Activated naive CD4-positive, alpha-beta T cell treated with anti-CD3 and anti-CD28 coated beads, Interleukin-2, amount 50 U/mL, for 24 hours (primary cell): ENCODE results near the gene PPP1R2.
"Not testable (repeated sequence)": the region's sequence is repeated elsewhere in the genome, so short reads cannot be mapped to it uniquely, and the experiment has no call there.

Experiments
- H3K27ac Mint-ChIP-seq: one replicate; pipeline ENCODE4 v1.8.0; 2021; ENCODE audit warnings: mild to moderate bottlenecking, mixed read lengths
- H3K27me3 Mint-ChIP-seq: one replicate; pipeline ENCODE4 v1.8.0; 2021; ENCODE audit warnings: mixed read lengths
- H3K36me3 Mint-ChIP-seq: one replicate; pipeline ENCODE4 v1.8.0; 2021; ENCODE audit warnings: mixed read lengths
- H3K4me1 Mint-ChIP-seq: one replicate; pipeline ENCODE4 v1.8.0; 2021; ENCODE audit warnings: mixed read lengths
- H3K4me3 Mint-ChIP-seq: one replicate; pipeline ENCODE4 v1.8.0; 2021; ENCODE audit warnings: mild to moderate bottlenecking, mixed read lengths
- H3K9me3 Mint-ChIP-seq: one replicate; pipeline ENCODE4 v1.8.0; 2021; ENCODE audit warnings: mixed read lengths

Gene PPP1R2

GRCh38 chr3:195531683-195532082 is 11.4 kb downstream of the PPP1R2 start:
- Mint-ChIP-seq H3K4me1 (peaks cover 82% of the 10 kb centered on the region), H3K9me3 (no peaks in the 10 kb centered on the region), H3K36me3 (peaks cover 13% of the 10 kb centered on the region), H3K4me3 (peak overlapping the region; percentile 1), H3K27ac (peak overlapping the region; percentile 71), H3K27me3 (no peaks in the 10 kb centered on the region)

- peaks cover 4% of the 10 kb centered on the region for H3K36me3 Mint-ChIP-seq
- H3K27me3 Mint-ChIP-seq: no peaks in the 10 kb centered on the region
- H3K4me1 Mint-ChIP-seq: peaks cover 80% of the 10 kb centered on the region
- no peak overlapping the region for H3K4me3 Mint-ChIP-seq
- H3K9me3 Mint-ChIP-seq: no peaks in the 10 kb centered on the region
- no peak overlapping the region for H3K27ac Mint-ChIP-seq
These were observed 16.6 kb downstream of the PPP1R2 start for GRCh38 chr3:195526492-195526891.

GRCh38 chr3:195524171-195524896 is 18.8 kb downstream of the PPP1R2 start:
- no peaks in the 10 kb centered on the region for H3K9me3 Mint-ChIP-seq
- H3K36me3 Mint-ChIP-seq: peaks cover 4% of the 10 kb centered on the region
- no peaks in the 10 kb centered on the region for H3K27me3 Mint-ChIP-seq
- H3K27ac Mint-ChIP-seq: peak overlapping the region; percentile 92
- H3K4me3 Mint-ChIP-seq: peak overlapping the region; percentile 57
- peaks cover 63% of the 10 kb centered on the region for H3K4me1 Mint-ChIP-seq

GRCh38 chr3:195522254-195523023 is 20.7 kb downstream of the PPP1R2 start:
- peak overlapping the region; percentile 23 for H3K4me3 Mint-ChIP-seq
- H3K4me1 Mint-ChIP-seq: peaks cover 57% of the 10 kb centered on the region
- no peaks in the 10 kb centered on the region for H3K27me3 Mint-ChIP-seq
- no peaks in the 10 kb centered on the region for H3K9me3 Mint-ChIP-seq
- H3K36me3 Mint-ChIP-seq: peaks cover 2% of the 10 kb centered on the region
- peak overlapping the region; percentile 88 for H3K27ac Mint-ChIP-seq

- no peaks in the 10 kb centered on the region for H3K9me3 Mint-ChIP-seq
- peak overlapping the region; percentile 41 for H3K27ac Mint-ChIP-seq
- H3K4me1 Mint-ChIP-seq: peaks cover 50% of the 10 kb centered on the region
- H3K27me3 Mint-ChIP-seq: no peaks in the 10 kb centered on the region
- H3K4me3 Mint-ChIP-seq: no peak overlapping the region
- peaks cover 13% of the 10 kb centered on the region for H3K36me3 Mint-ChIP-seq
These were observed 26.1 kb downstream of the PPP1R2 start for GRCh38 chr3:195517030-195517429.

GRCh38 chr3:195514610-195515235 is 28.4 kb downstream of the PPP1R2 start:
- Mint-ChIP-seq H3K27ac (peak overlapping the region; percentile 94), H3K36me3 (peaks cover 13% of the 10 kb centered on the region), H3K4me1 (peaks cover 54% of the 10 kb centered on the region), H3K4me3 (peak overlapping the region; percentile 23)
- not testable (repeated sequence) for H3K9me3 Mint-ChIP-seq, H3K27me3 Mint-ChIP-seq

GRCh38 chr3:195512798-195513345 is 30.3 kb downstream of the PPP1R2 start:
- no peak overlapping the region for H3K4me3 Mint-ChIP-seq
- H3K4me1 Mint-ChIP-seq: peaks cover 53% of the 10 kb centered on the region

GRCh38 chr3:195511136-195511535 is 32.0 kb downstream of the PPP1R2 start:
- Mint-ChIP-seq H3K9me3 (no peaks in the 10 kb centered on the region), H3K27me3 (no peaks in the 10 kb centered on the region), H3K4me3 (no peak overlapping the region), H3K27ac (peak overlapping the region; percentile 93), H3K4me1 (peaks cover 49% of the 10 kb centered on the region), H3K36me3 (peaks cover 19% of the 10 kb centered on the region)

More at GRCh38 chr3:195512798-195513345, 30.3 kb downstream of the PPP1R2 start:
- Mint-ChIP-seq H3K27me3 (no peaks in the 10 kb centered on the region), H3K27ac (peak overlapping the region; percentile 73), H3K36me3 (peaks cover 22% of the 10 kb centered on the region), H3K9me3 (no peaks in the 10 kb centered on the region)

- Mint-ChIP-seq H3K4me1 (peaks cover 24% of the 10 kb centered on the region), H3K9me3 (no peaks in the 10 kb centered on the region), H3K27ac (peak overlapping the region; percentile 82), H3K4me3 (no peak overlapping the region), H3K27me3 (no peaks in the 10 kb centered on the region), H3K36me3 (peaks cover 10% of the 10 kb centered on the region)
These were observed 34.9 kb downstream of the PPP1R2 start for GRCh38 chr3:195508185-195508584.

- H3K4me1 Mint-ChIP-seq: no peaks in the 10 kb centered on the region
- H3K4me3 Mint-ChIP-seq: no peak overlapping the region
- peaks cover 1% of the 10 kb centered on the region for H3K27me3 Mint-ChIP-seq
- H3K36me3 Mint-ChIP-seq: no peaks in the 10 kb centered on the region
- H3K27ac Mint-ChIP-seq: no peak overlapping the region
- H3K9me3 Mint-ChIP-seq: no peaks in the 10 kb centered on the region
These were observed 67.5 kb downstream of the PPP1R2 start for GRCh38 chr3:195475614-195476013.

GRCh38 chr3:195475116-195475515 is 68.0 kb downstream of the PPP1R2 start:
- not testable (repeated sequence) for H3K27me3 Mint-ChIP-seq, H3K27ac Mint-ChIP-seq, H3K4me3 Mint-ChIP-seq, H3K4me1 Mint-ChIP-seq, H3K36me3 Mint-ChIP-seq, H3K9me3 Mint-ChIP-seq

- peaks cover 7% of the 10 kb centered on the region for H3K36me3 Mint-ChIP-seq
- peaks cover 13% of the 10 kb centered on the region for H3K9me3 Mint-ChIP-seq
- no peak overlapping the region for H3K27ac Mint-ChIP-seq
- no peaks in the 10 kb centered on the region for H3K27me3 Mint-ChIP-seq
- H3K4me3 Mint-ChIP-seq: no peak overlapping the region
- peaks cover 10% of the 10 kb centered on the region for H3K4me1 Mint-ChIP-seq
These were observed 74.3 kb downstream of the PPP1R2 start for GRCh38 chr3:195468841-195469240.

GRCh38 chr3:195468391-195468776 is 74.7 kb downstream of the PPP1R2 start:
- Mint-ChIP-seq H3K4me3 (no peak overlapping the region), H3K9me3 (peaks cover 13% of the 10 kb centered on the region), H3K27ac (no peak overlapping the region), H3K4me1 (peaks cover 10% of the 10 kb centered on the region), H3K36me3 (peaks cover 7% of the 10 kb centered on the region), H3K27me3 (no peaks in the 10 kb centered on the region)

GRCh38 chr3:195467641-195468390 is 75.3 kb downstream of the PPP1R2 start:
- peaks cover 13% of the 10 kb centered on the region for H3K9me3 Mint-ChIP-seq
- peaks cover 7% of the 10 kb centered on the region for H3K36me3 Mint-ChIP-seq
- no peak overlapping the region for H3K27ac Mint-ChIP-seq
- H3K4me1 Mint-ChIP-seq: peaks cover 10% of the 10 kb centered on the region
- H3K4me3 Mint-ChIP-seq: peak overlapping the region; percentile 35
- H3K27me3 Mint-ChIP-seq: no peaks in the 10 kb centered on the region

GRCh38 chr3:195466251-195466650 is 76.9 kb downstream of the PPP1R2 start:
- Mint-ChIP-seq H3K27me3 (no peaks in the 10 kb centered on the region), H3K27ac (no peak overlapping the region), H3K4me1 (peaks cover 10% of the 10 kb centered on the region), H3K36me3 (peaks cover 7% of the 10 kb centered on the region), H3K4me3 (no peak overlapping the region), H3K9me3 (peaks cover 13% of the 10 kb centered on the region)
